ENCODE results near the gene INPP4A. TPM values are rescaled to one million over a fixed set of nuclear protein-coding genes. Genes with fewer than 3 reads are reported as not detected.

The INPP4A gene
- total RNA-seq, 1 experiment from 2014 or later, result 23.4 TPM

DNA sequence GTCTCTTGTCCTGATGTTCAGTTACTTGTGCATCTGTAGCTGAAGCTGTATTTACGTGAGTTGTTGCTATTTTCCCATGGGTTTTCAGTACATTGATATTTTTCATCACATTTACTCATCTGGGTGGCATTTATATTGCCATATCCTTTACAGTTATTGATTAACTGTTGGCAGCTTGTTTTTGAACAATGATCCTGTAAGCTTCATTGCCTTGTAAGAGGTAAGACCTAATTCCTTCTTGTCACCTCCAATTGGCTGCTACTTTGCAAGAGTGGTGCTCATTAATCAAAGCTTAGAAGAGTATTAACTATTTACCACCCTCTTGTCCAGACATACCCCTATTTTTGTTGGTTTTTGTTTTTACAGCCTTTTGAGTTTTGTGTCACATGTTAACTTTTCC lies 88.9 kb downstream of the INPP4A start:
- Histone ChIP-seq H3K79me2 (ENCODE audit: low read length) (no peaks in the 10 kb centered on the region), H3K4me2 (ENCODE audit: low read length) (no peak overlapping the region), H3K9ac (ENCODE audit: low read length) (no peak overlapping the region), H3K27me3 (ENCODE audit: low read length) (no peaks in the 10 kb centered on the region), H2AFZ (ENCODE audit: low read length) (no peak overlapping the region), H3F3A (ENCODE audit: low read length, unreplicated experiment) (no peaks in the 10 kb centered on the region), H3K36me3 (ENCODE audit: low read depth, low read length) (0 out of 2 replicates have a peak, but pooled peaks cover 5% of the 10 kb centered on the region), H3K4me3 (ENCODE audit: low read length) (no peak overlapping the region), H3K9me3 (ENCODE audit: low read length) (no peaks in the 10 kb centered on the region), H4K20me1 (ENCODE audit: low read length) (no peaks in the 10 kb centered on the region), H3K9me2 (replicated peaks; ENCODE audit: low read length) (no peaks in the 10 kb centered on the region), H3K4me1 (ENCODE audit: insufficient read depth, low read length) (no peaks in the 10 kb centered on the region), H3K27ac (ENCODE audit: low read length) (no peak overlapping the region)
- ATAC-seq (no peak), DNase-seq (no peak)
- TF ChIP-seq EZH2phosphoT487 (IDR thresholded peaks at IDR 0.05; ENCODE audit: borderline replicate concordance, low read length) (no peak), CTCF (conservative IDR thresholded peaks at IDR 0.05; ENCODE audit: low read depth, low read length) (no peak), EZH2 (IDR thresholded peaks at IDR 0.05; ENCODE audit: low read length, unreplicated experiment) (no peak)
- ChIA-PET CTCF (no interaction called here), POLR2A (ENCODE audit: unreplicated experiment) (no interaction called here)
- intact Hi-C loops (cut with micrococcal nuclease), result no loop called here
- BruUV-seq (replicated peaks), result no TSS peak

DNA sequence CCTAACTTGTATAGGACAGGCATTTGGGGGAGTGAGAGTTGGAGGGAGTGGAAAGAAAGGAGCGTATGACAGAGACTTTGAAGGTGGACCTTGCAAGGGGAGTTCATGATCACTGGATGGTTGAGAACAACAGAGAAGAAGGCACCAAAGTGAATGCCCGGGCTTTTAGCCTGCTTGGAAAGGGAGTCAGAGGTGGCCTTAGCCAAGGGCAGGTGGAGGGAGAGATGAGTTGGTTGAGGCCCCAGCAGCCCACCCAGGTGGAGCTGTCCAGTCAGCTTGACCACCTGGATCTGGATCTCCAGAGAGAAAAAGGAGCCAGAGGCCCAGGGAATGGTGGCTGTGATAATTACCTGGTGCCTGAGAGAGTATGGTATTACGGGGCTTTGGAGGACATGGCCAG lies 90.1 kb downstream of the INPP4A start:
- CTCF ChIA-PET, result no interaction called here
- H4K20me1 ChIP-seq (ENCODE audit: low read length), result no peaks in the 10 kb centered on the region
- no peak for DNase-seq
- H3K27ac ChIP-seq (ENCODE audit: low read length), result no peak overlapping the region
- TF ChIP-seq CTCF (conservative IDR thresholded peaks at IDR 0.05; ENCODE audit: low read depth, low read length) (no peak), EZH2phosphoT487 (IDR thresholded peaks at IDR 0.05; ENCODE audit: borderline replicate concordance, low read length) (no peak), EZH2 (IDR thresholded peaks at IDR 0.05; ENCODE audit: low read length, unreplicated experiment) (no peak)
- H2AFZ ChIP-seq (ENCODE audit: low read length), result no peak overlapping the region
- no peaks in the 10 kb centered on the region for H3K4me1 ChIP-seq (ENCODE audit: insufficient read depth, low read length)
- intact Hi-C loops (cut with micrococcal nuclease), result no loop called here
- no peaks in the 10 kb centered on the region for H3K9me3 ChIP-seq (ENCODE audit: low read length)
- no peak overlapping the region for H3K9ac ChIP-seq (ENCODE audit: low read length)
- H3K36me3 ChIP-seq (ENCODE audit: low read depth, low read length), result 0 out of 2 replicates have a peak, but pooled peaks cover 5% of the 10 kb centered on the region
- BruUV-seq (replicated peaks), result no TSS peak
- H3F3A ChIP-seq (ENCODE audit: low read length, unreplicated experiment), result no peaks in the 10 kb centered on the region
- no peaks in the 10 kb centered on the region for H3K79me2 ChIP-seq (ENCODE audit: low read length)
- no peaks in the 10 kb centered on the region for H3K9me2 ChIP-seq (replicated peaks; ENCODE audit: low read length)
- no peaks in the 10 kb centered on the region for H3K27me3 ChIP-seq (ENCODE audit: low read length)
- no peak overlapping the region for H3K4me2 ChIP-seq (ENCODE audit: low read length)
- H3K4me3 ChIP-seq (ENCODE audit: low read length), result no peak overlapping the region
- POLR2A ChIA-PET (ENCODE audit: unreplicated experiment), result no interaction called here
- ATAC-seq, result no peak

DNA sequence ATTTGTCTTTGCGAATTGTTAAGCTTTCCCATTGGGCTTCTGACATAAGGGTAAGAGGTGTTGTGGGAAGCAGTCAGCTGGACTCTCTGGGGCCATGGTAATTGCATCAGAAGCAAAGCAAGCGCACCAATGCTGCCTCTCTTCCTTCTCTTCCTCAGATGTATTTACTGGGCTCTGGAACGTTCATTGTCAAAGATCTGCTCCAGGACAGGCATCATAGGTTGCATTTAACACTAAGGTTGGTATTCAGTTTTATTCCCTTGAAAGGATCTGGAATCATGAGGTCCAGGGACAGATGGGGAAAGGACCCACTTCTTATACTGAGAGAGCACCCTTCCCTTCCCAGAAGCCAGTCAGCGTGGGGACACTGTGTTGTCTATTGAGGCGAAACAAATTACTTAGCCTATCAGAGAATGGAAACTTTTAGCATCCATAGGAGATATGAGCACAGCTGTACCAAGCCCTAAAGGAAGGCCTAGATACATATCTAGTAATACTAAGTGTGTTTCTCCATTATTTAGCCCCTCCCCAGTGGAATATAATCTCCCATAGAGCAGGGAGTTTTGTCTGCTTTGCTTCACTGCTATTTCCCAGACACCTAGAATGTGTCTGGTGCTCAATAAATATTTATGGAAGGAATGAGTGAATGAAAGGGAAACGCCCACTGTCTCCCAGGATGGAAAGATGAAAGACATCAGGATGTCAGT lies 91.5 kb downstream of the INPP4A start:
- DNase-seq (no peak), ATAC-seq (no peak)
- no peak overlapping the region for H3K4me3 ChIP-seq (ENCODE audit: low read length)
- H3K27ac ChIP-seq (ENCODE audit: low read length), result no peak overlapping the region
- 0 out of 2 replicates have a peak, but pooled peaks cover 5% of the 10 kb centered on the region for H3K36me3 ChIP-seq (ENCODE audit: low read depth, low read length)
- H3K9ac ChIP-seq (ENCODE audit: low read length), result no peak overlapping the region
- no peaks in the 10 kb centered on the region for H3K9me2 ChIP-seq (replicated peaks; ENCODE audit: low read length)
- no peak overlapping the region for H3K4me2 ChIP-seq (ENCODE audit: low read length)
- no peaks in the 10 kb centered on the region for H3K9me3 ChIP-seq (ENCODE audit: low read length)
- TF ChIP-seq CTCF (conservative IDR thresholded peaks at IDR 0.05; ENCODE audit: low read depth, low read length) (no peak), EZH2 (IDR thresholded peaks at IDR 0.05; ENCODE audit: low read length, unreplicated experiment) (no peak), EZH2phosphoT487 (IDR thresholded peaks at IDR 0.05; ENCODE audit: borderline replicate concordance, low read length) (no peak)
- ChIA-PET POLR2A (ENCODE audit: unreplicated experiment) (no interaction called here), CTCF (no interaction called here)
- BruUV-seq (replicated peaks), result no TSS peak
- no peak overlapping the region for H2AFZ ChIP-seq (ENCODE audit: low read length)
- H4K20me1 ChIP-seq (ENCODE audit: low read length), result no peaks in the 10 kb centered on the region
- H3K4me1 ChIP-seq (ENCODE audit: insufficient read depth, low read length), result no peaks in the 10 kb centered on the region
- no peaks in the 10 kb centered on the region for H3K79me2 ChIP-seq (ENCODE audit: low read length)
- intact Hi-C loops (cut with micrococcal nuclease), result no loop called here
- no peaks in the 10 kb centered on the region for H3F3A ChIP-seq (ENCODE audit: low read length, unreplicated experiment)
- H3K27me3 ChIP-seq (ENCODE audit: low read length), result no peaks in the 10 kb centered on the region

All from PC-3 (cell line).